Activated naive CD8-positive, alpha-beta T cell treated with anti-CD3 and anti-CD28 coated beads, Interleukin-2, amount 50 U/mL, for 24 hours (primary cell): ENCODE results near the gene ANO7.

Source experiments
- ATAC-seq: fragments of 150-1000 bp; cut with Tn5 transposase; one replicate; pipeline ENCODE4 v1.10.0; 2021
- DNase-seq: peaks from one replicate; pipeline ENCODE4 v3.0.0; 2021
- H3K27ac Mint-ChIP-seq: one replicate; pipeline ENCODE4 v1.8.0; 2021; ENCODE audit warnings: mild to moderate bottlenecking, mixed read lengths
- H3K27me3 Mint-ChIP-seq: one replicate; pipeline ENCODE4 v1.8.0; 2021; ENCODE audit warnings: mixed read lengths
- H3K36me3 Mint-ChIP-seq: one replicate; pipeline ENCODE4 v1.8.0; 2021; ENCODE audit warnings: low read depth, mixed read lengths
- H3K4me1 Mint-ChIP-seq: one replicate; pipeline ENCODE4 v1.8.0; 2021; ENCODE audit warnings: mixed read lengths
- H3K4me3 Mint-ChIP-seq: one replicate; pipeline ENCODE4 v1.8.0; 2021; ENCODE audit warnings: mild to moderate bottlenecking, moderate library complexity, mixed read lengths
- H3K9me3 Mint-ChIP-seq: one replicate; pipeline ENCODE4 v1.8.0; 2021; ENCODE audit warnings: mixed read lengths

The ANO7 gene

GRCh38 chr2:241219030-241219382 is 30.5 kb downstream of the ANO7 start:
- no peaks in the 10 kb centered on the region for H3K36me3 Mint-ChIP-seq

GRCh38 chr2:241219856-241220356 is 31.4 kb downstream of the ANO7 start:
- Mint-ChIP-seq H3K4me3 (no peak overlapping the region), H3K27ac (no peak overlapping the region), H3K36me3 (no peaks in the 10 kb centered on the region), H3K27me3 (peaks cover 17% of the 10 kb centered on the region), H3K9me3 (no peaks in the 10 kb centered on the region), H3K4me1 (peaks cover 9% of the 10 kb centered on the region)
- ATAC-seq, result no peak
- no peak for DNase-seq

More at GRCh38 chr2:241219030-241219382, 30.5 kb downstream of the ANO7 start:
- Mint-ChIP-seq H3K4me1 (peaks cover 9% of the 10 kb centered on the region), H3K4me3 (peak overlapping the region; percentile 85), H3K27ac (no peak overlapping the region), H3K27me3 (peaks cover 17% of the 10 kb centered on the region), H3K9me3 (no peaks in the 10 kb centered on the region)
- DNase-seq (no peak), ATAC-seq (no peak)

- Mint-ChIP-seq H3K27ac (no peak overlapping the region), H3K36me3 (peaks cover 3% of the 10 kb centered on the region), H3K27me3 (peaks cover 13% of the 10 kb centered on the region), H3K4me1 (peaks cover 8% of the 10 kb centered on the region), H3K9me3 (no peaks in the 10 kb centered on the region), H3K4me3 (no peak overlapping the region)
- DNase-seq, result no peak
- ATAC-seq, result peak; percentile 25
Measured at GRCh38 chr2:241223211-241224017, 34.9 kb downstream of the ANO7 start.

GRCh38 chr2:241224018-241224850 is 35.8 kb downstream of the ANO7 start:
- Mint-ChIP-seq H3K4me1 (peaks cover 1% of the 10 kb centered on the region), H3K4me3 (no peak overlapping the region), H3K27me3 (peaks cover 6% of the 10 kb centered on the region), H3K27ac (no peak overlapping the region), H3K9me3 (no peaks in the 10 kb centered on the region), H3K36me3 (peaks cover 8% of the 10 kb centered on the region)
- ATAC-seq, result peak; percentile 25
- no peak for DNase-seq

- ATAC-seq, result no peak
- Mint-ChIP-seq H3K27ac (no peak overlapping the region), H3K27me3 (peaks cover 2% of the 10 kb centered on the region), H3K9me3 (no peaks in the 10 kb centered on the region), H3K4me3 (no peak overlapping the region), H3K36me3 (peaks cover 9% of the 10 kb centered on the region), H3K4me1 (no peaks in the 10 kb centered on the region)
- no peak for DNase-seq
Measured at GRCh38 chr2:241224851-241225438, 36.5 kb downstream of the ANO7 start.

GRCh38 chr2:241225545-241225944 is 37.1 kb downstream of the ANO7 start:
- no peak overlapping the region for H3K4me3 Mint-ChIP-seq
- H3K27me3 Mint-ChIP-seq, result no peaks in the 10 kb centered on the region
- ATAC-seq, result no peak
- no peaks in the 10 kb centered on the region for H3K9me3 Mint-ChIP-seq
- H3K36me3 Mint-ChIP-seq, result peaks cover 12% of the 10 kb centered on the region
- no peaks in the 10 kb centered on the region for H3K4me1 Mint-ChIP-seq
- no peak for DNase-seq
- no peak overlapping the region for H3K27ac Mint-ChIP-seq

- Mint-ChIP-seq H3K36me3 (peaks cover 12% of the 10 kb centered on the region), H3K4me1 (no peaks in the 10 kb centered on the region)
- no peak for ATAC-seq
Measured at GRCh38 chr2:241225983-241226382, 37.5 kb downstream of the ANO7 start.

GRCh38 chr2:241226723-241227572 is 38.5 kb downstream of the ANO7 start:
- no peak for ATAC-seq
- no peaks in the 10 kb centered on the region for H3K4me1 Mint-ChIP-seq
- no peaks in the 10 kb centered on the region for H3K9me3 Mint-ChIP-seq
- no peak overlapping the region for H3K4me3 Mint-ChIP-seq
- H3K27me3 Mint-ChIP-seq, result no peaks in the 10 kb centered on the region
- DNase-seq, result no peak
- peaks cover 20% of the 10 kb centered on the region for H3K36me3 Mint-ChIP-seq
- H3K27ac Mint-ChIP-seq, result peak overlapping the region; percentile 60

More at GRCh38 chr2:241225983-241226382, 37.5 kb downstream of the ANO7 start:
- no peak for DNase-seq
- no peak overlapping the region for H3K4me3 Mint-ChIP-seq
- no peaks in the 10 kb centered on the region for H3K27me3 Mint-ChIP-seq
- no peak overlapping the region for H3K27ac Mint-ChIP-seq
- no peaks in the 10 kb centered on the region for H3K9me3 Mint-ChIP-seq

GRCh38 chr2:241227594-241227993 is 39.1 kb downstream of the ANO7 start:
- DNase-seq (no peak), ATAC-seq (no peak)
- H3K4me3 Mint-ChIP-seq, result no peak overlapping the region
- H3K4me1 Mint-ChIP-seq, result no peaks in the 10 kb centered on the region
- H3K27me3 Mint-ChIP-seq, result no peaks in the 10 kb centered on the region
- H3K36me3 Mint-ChIP-seq, result peaks cover 21% of the 10 kb centered on the region
- no peaks in the 10 kb centered on the region for H3K9me3 Mint-ChIP-seq
- H3K27ac Mint-ChIP-seq, result peak overlapping the region; percentile 36

- Mint-ChIP-seq H3K36me3 (peaks cover 27% of the 10 kb centered on the region), H3K27ac (peak overlapping the region; percentile 36), H3K4me3 (no peak overlapping the region), H3K9me3 (no peaks in the 10 kb centered on the region), H3K4me1 (no peaks in the 10 kb centered on the region), H3K27me3 (no peaks in the 10 kb centered on the region)
- ATAC-seq (no peak), DNase-seq (no peak)
Measured at GRCh38 chr2:241228081-241228859, 39.8 kb downstream of the ANO7 start.

GRCh38 chr2:241228860-241229516 is 40.5 kb downstream of the ANO7 start:
- no peaks in the 10 kb centered on the region for H3K27me3 Mint-ChIP-seq
- H3K9me3 Mint-ChIP-seq, result no peaks in the 10 kb centered on the region
- ATAC-seq, result no peak
- H3K4me1 Mint-ChIP-seq, result no peaks in the 10 kb centered on the region
- H3K4me3 Mint-ChIP-seq, result no peak overlapping the region
- H3K27ac Mint-ChIP-seq, result peak overlapping the region; percentile 14
- no peak for DNase-seq
- peaks cover 34% of the 10 kb centered on the region for H3K36me3 Mint-ChIP-seq

GRCh38 chr2:241229563-241230401 is 41.3 kb downstream of the ANO7 start:
- Mint-ChIP-seq H3K4me3 (no peak overlapping the region), H3K27ac (peak overlapping the region; percentile 14), H3K36me3 (peaks cover 40% of the 10 kb centered on the region), H3K4me1 (no peaks in the 10 kb centered on the region), H3K27me3 (no peaks in the 10 kb centered on the region), H3K9me3 (no peaks in the 10 kb centered on the region)
- no peak for ATAC-seq
- DNase-seq, result no peak
